Neural cell (in vitro differentiated cells): ENCODE results near the gene LRRC74A. TPM values are rescaled to one million over a fixed set of nuclear protein-coding genes. Genes with fewer than 3 reads are reported as not detected.

Source experiments
- H2AFZ ChIP-seq: fragments of 200-600, 300-800 bp; sonication (generic), shearing (Covaris generic); 2 replicates; pipeline ENCODE4 v1.6.0; 2014; ENCODE audit warnings: low read depth, mild to moderate bottlenecking, antibody characterized with exemption, low read length, moderate library complexity
- H3F3A ChIP-seq: fragments of 200-600 bp; shearing (Covaris generic); 2 replicates; pipeline ENCODE4 v1.6.1; 2016; ENCODE audit warnings: mild to moderate bottlenecking, moderate library complexity, mixed read lengths, antibody characterized with exemption, low read length; ENCODE audit not compliant: insufficient read depth, poor library complexity, severe bottlenecking
- H3K27ac ChIP-seq: fragments of 200-600, 300-800 bp; sonication (generic), shearing (Covaris generic); 2 replicates; pipeline ENCODE4 v1.5.1; 2014; ENCODE audit warnings: mild to moderate bottlenecking, low read length, moderate library complexity
- H3K27me3 ChIP-seq: fragments of 300-800, 200-600 bp; sonication (generic), shearing (Covaris generic); 2 replicates; pipeline ENCODE4 v1.6.0; 2014; ENCODE audit warnings: mild to moderate bottlenecking, low read depth, low read length, moderate library complexity; ENCODE audit not compliant: insufficient read depth
- H3K36me3 ChIP-seq: fragments of 300-800, 200-600 bp; sonication (generic), shearing (Covaris generic); 2 replicates; pipeline ENCODE4 v1.5.1; 2014; ENCODE audit warnings: mild to moderate bottlenecking, antibody characterized with exemption, low read length, moderate library complexity; ENCODE audit not compliant: insufficient read depth
- H3K4me2 ChIP-seq: fragments of 300-800, 200-600 bp; sonication (generic), shearing (Covaris generic); 2 replicates; pipeline ENCODE4 v1.6.0; 2014; ENCODE audit warnings: mild to moderate bottlenecking, low read length
- H3K4me3 ChIP-seq: fragments of 300-800, 200-600 bp; sonication (generic), shearing (Covaris generic); 2 replicates; pipeline ENCODE4 v1.5.1; 2014; ENCODE audit warnings: mild to moderate bottlenecking, low read length, moderate library complexity
- H3K79me2 ChIP-seq: fragments of 200-600 bp; shearing (Covaris generic); replicated peaks from 2 replicates; pipeline ENCODE4 v1.6.0; 2014; ENCODE audit warnings: mild to moderate bottlenecking, low read length, moderate library complexity; ENCODE audit not compliant: insufficient read depth
- H3K9ac ChIP-seq: fragments of 300-800, 200-600 bp; sonication (generic), shearing (Covaris generic); 2 replicates; pipeline ENCODE4 v1.6.1; 2016; ENCODE audit warnings: mild to moderate bottlenecking, low read length, mixed read lengths
- H3K9me2 ChIP-seq: fragments of 200-600 bp; shearing (Covaris generic); 2 replicates; pipeline ENCODE4 v1.6.1; 2016; ENCODE audit warnings: mild to moderate bottlenecking, low read length, mixed read lengths; ENCODE audit not compliant: insufficient read depth
- H3K9me3 ChIP-seq: fragments of 200-600, 300-800 bp; sonication (generic), shearing (Covaris generic); 2 replicates; pipeline ENCODE4 v1.6.1; 2016; ENCODE audit warnings: mild to moderate bottlenecking, mixed run types, low read length, moderate library complexity, mixed read lengths
- H4K20me1 ChIP-seq: fragments of 200-600 bp; shearing (Covaris generic); 2 replicates; pipeline ENCODE4 v1.6.1; 2016; ENCODE audit warnings: mild to moderate bottlenecking, mixed run types; ENCODE audit not compliant: insufficient read depth
- EP300 ChIP-seq: fragments of 450-650 bp; conservative IDR thresholded peaks from 2 replicates; pipeline ENCODE4 v1.6.1; 2014; ENCODE audit warnings: antibody characterized with exemption, mild to moderate bottlenecking, moderate library complexity; ENCODE audit not compliant: poor library complexity, severe bottlenecking
- EZH2 ChIP-seq: fragments of 200-600, 300-800 bp; shearing (Covaris generic), sonication (generic); IDR thresholded peaks from 2 replicates; pipeline ENCODE4 v1.6.1; 2014; ENCODE audit warnings: antibody characterized with exemption, low read length, borderline replicate concordance, mild to moderate bottlenecking; ENCODE audit not compliant: insufficient read depth, poor library complexity, severe bottlenecking
- MXI1 ChIP-seq: fragments of 450-650 bp; conservative IDR thresholded peaks from 2 replicates; pipeline ENCODE4 v1.6.1; 2014; ENCODE audit warnings: antibody characterized with exemption, mild to moderate bottlenecking; ENCODE audit not compliant: poor library complexity, severe bottlenecking
- POLR2AphosphoS5 ChIP-seq: IDR thresholded peaks from 2 replicates; pipeline ENCODE4 v1.6.1; 2012
- RAD21 ChIP-seq: fragments of 450-650 bp; conservative IDR thresholded peaks from 2 replicates; pipeline ENCODE4 v1.6.1; 2014; ENCODE audit warnings: antibody characterized with exemption, mild to moderate bottlenecking, moderate library complexity
- SMC3 ChIP-seq: fragments of 450-650 bp; conservative IDR thresholded peaks from 2 replicates; pipeline ENCODE4 v1.6.1; 2014; ENCODE audit warnings: antibody characterized with exemption, mild to moderate bottlenecking, moderate library complexity; ENCODE audit not compliant: poor library complexity
- TAF1 ChIP-seq: IDR thresholded peaks from 2 replicates; pipeline ENCODE4 v1.6.1; 2012; ENCODE audit warnings: low read depth
- polyA plus RNA-seq: library from polyadenylated mRNA; depleted of rRNA; stranded (reverse); fragments of >200 nt; gene quantifications from 2 replicates; pipeline ENCODE4 v1.2.3, GENCODE V29; 2014
- TF ChIP-seq, protein P1 (sequence below): fragments of 450-650 bp; IDR thresholded peaks from 2 replicates; pipeline ENCODE4 v1.5.1; 2014; ENCODE audit warnings: antibody characterized with exemption, mild to moderate bottlenecking, moderate library complexity; ENCODE audit not compliant: poor library complexity, severe bottlenecking
- TF ChIP-seq, protein P2 (sequence below): IDR thresholded peaks from 2 replicates; pipeline ENCODE4 v1.6.1; 2012; ENCODE audit warnings: borderline replicate concordance

The LRRC74A gene
- polyA plus RNA-seq, 1 donor from 2014 or later = not detected

DNA sequence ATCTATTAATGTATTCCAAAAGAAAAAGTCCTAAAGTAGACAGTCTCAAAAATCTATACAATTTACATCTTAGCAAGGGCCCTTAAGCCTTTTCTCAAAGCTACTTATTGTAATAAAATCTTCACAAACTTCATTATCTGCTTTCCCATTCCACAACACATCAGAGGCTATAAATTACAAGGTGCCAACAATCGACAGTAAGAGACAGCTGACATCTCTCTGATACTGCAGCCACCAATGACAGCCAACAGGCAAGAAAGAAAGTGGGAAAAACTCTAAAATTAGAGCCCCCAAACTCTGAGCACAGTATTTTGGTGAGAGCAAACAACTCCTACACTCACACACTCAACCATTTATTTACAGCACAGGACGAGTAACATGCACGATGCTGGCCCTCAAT lies 15.7 kb upstream of the LRRC74A start:
- Histone ChIP-seq H2AFZ (no peak overlapping the region), H3K27ac (no peak overlapping the region), H3K9me3 (no peaks in the 10 kb centered on the region), H3K4me3 (peak overlapping the region; percentile 95), H3K9ac (no peak overlapping the region), H3F3A (no peaks in the 10 kb centered on the region), H3K27me3 (no peaks in the 10 kb centered on the region), H3K9me2 (no peaks in the 10 kb centered on the region), H3K79me2 (no peaks in the 10 kb centered on the region), H3K4me2 (no peak overlapping the region), H4K20me1 (no peaks in the 10 kb centered on the region), H3K36me3 (no peaks in the 10 kb centered on the region)
- TF ChIP-seq SMC3 = no peak
- no peak for TF ChIP-seq TAF1
- no peak for TF ChIP-seq MXI1

DNA sequence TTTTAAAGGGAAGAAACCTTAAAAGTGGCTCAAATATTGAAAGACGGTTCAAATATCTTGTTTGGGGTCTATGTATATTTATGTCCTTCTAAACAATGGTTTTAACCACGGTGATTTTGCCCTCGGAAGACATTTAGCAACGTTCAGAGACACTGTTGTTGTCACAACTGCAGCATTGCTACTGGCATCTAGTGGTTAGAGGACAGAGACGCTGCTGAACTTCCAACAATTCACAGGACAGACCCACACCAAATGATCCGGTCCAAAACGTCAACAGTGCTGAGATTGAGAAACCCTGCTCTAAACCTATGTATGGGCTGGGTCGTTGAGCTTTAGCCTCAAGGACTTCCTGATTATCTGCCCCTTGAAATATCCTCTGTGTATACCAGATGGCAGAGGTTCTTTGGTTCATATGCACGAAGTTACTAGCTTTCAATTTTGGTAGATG lies 15.2 kb upstream of the LRRC74A start:
- TF ChIP-seq EZH2 (no peak), POLR2AphosphoS5 (no peak), SMC3 (peak; percentile 23), RAD21 (peak; percentile 42), TAF1 (no peak)
- TF ChIP-seq, protein P1, sequence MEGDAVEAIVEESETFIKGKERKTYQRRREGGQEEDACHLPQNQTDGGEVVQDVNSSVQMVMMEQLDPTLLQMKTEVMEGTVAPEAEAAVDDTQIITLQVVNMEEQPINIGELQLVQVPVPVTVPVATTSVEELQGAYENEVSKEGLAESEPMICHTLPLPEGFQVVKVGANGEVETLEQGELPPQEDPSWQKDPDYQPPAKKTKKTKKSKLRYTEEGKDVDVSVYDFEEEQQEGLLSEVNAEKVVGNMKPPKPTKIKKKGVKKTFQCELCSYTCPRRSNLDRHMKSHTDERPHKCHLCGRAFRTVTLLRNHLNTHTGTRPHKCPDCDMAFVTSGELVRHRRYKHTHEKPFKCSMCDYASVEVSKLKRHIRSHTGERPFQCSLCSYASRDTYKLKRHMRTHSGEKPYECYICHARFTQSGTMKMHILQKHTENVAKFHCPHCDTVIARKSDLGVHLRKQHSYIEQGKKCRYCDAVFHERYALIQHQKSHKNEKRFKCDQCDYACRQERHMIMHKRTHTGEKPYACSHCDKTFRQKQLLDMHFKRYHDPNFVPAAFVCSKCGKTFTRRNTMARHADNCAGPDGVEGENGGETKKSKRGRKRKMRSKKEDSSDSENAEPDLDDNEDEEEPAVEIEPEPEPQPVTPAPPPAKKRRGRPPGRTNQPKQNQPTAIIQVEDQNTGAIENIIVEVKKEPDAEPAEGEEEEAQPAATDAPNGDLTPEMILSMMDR = peak; percentile 50
- no peaks in the 10 kb centered on the region for H3K79me2 ChIP-seq
- no peak overlapping the region for H2AFZ ChIP-seq
- no peaks in the 10 kb centered on the region for H3F3A ChIP-seq
- no peaks in the 10 kb centered on the region for H3K9me3 ChIP-seq
- no peak overlapping the region for H3K27ac ChIP-seq
- H3K9ac ChIP-seq = no peak overlapping the region
- no peaks in the 10 kb centered on the region for H3K36me3 ChIP-seq
- no peaks in the 10 kb centered on the region for H3K27me3 ChIP-seq
- H3K4me2 ChIP-seq = no peak overlapping the region
- H4K20me1 ChIP-seq = no peaks in the 10 kb centered on the region
- H3K4me3 ChIP-seq = peak overlapping the region; percentile 95
- H3K9me2 ChIP-seq = no peaks in the 10 kb centered on the region

DNA sequence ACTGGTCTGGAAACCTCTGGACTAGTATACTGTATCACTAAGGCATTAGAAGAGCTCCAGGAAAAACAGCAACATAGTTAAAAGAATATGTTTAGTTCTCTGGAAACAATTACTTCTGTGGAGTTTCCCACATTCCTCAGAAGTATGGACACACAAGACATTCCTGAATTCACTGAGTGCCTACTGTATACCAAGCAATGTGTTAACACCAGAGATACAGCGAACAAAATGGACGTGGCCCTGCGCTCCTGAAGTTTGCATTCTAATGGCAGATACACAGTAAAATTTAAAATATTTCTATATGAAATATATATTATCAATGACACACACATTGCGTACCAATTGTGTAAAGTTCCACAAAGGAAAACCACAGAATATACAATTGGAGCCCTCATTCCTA lies 14.6 kb upstream of the LRRC74A start:
- TF ChIP-seq TAF1 (no peak), RAD21 (no peak), MXI1 (no peak), EZH2 (no peak), SMC3 (no peak), POLR2AphosphoS5 (no peak), EP300 (no peak)
- TF ChIP-seq, protein P2, sequence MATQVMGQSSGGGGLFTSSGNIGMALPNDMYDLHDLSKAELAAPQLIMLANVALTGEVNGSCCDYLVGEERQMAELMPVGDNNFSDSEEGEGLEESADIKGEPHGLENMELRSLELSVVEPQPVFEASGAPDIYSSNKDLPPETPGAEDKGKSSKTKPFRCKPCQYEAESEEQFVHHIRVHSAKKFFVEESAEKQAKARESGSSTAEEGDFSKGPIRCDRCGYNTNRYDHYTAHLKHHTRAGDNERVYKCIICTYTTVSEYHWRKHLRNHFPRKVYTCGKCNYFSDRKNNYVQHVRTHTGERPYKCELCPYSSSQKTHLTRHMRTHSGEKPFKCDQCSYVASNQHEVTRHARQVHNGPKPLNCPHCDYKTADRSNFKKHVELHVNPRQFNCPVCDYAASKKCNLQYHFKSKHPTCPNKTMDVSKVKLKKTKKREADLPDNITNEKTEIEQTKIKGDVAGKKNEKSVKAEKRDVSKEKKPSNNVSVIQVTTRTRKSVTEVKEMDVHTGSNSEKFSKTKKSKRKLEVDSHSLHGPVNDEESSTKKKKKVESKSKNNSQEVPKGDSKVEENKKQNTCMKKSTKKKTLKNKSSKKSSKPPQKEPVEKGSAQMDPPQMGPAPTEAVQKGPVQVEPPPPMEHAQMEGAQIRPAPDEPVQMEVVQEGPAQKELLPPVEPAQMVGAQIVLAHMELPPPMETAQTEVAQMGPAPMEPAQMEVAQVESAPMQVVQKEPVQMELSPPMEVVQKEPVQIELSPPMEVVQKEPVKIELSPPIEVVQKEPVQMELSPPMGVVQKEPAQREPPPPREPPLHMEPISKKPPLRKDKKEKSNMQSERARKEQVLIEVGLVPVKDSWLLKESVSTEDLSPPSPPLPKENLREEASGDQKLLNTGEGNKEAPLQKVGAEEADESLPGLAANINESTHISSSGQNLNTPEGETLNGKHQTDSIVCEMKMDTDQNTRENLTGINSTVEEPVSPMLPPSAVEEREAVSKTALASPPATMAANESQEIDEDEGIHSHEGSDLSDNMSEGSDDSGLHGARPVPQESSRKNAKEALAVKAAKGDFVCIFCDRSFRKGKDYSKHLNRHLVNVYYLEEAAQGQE = no peak
- TF ChIP-seq, protein P1 = no peak
- H3K27me3 ChIP-seq = no peaks in the 10 kb centered on the region
- H3K27ac ChIP-seq = no peak overlapping the region
- H3K4me2 ChIP-seq = peak overlapping the region; percentile 65
- no peak overlapping the region for H2AFZ ChIP-seq
- peak overlapping the region; percentile 95 for H3K4me3 ChIP-seq
- no peaks in the 10 kb centered on the region for H4K20me1 ChIP-seq
- no peaks in the 10 kb centered on the region for H3K36me3 ChIP-seq
- peak overlapping the region; percentile 83 for H3K9ac ChIP-seq
- H3F3A ChIP-seq = no peaks in the 10 kb centered on the region
- H3K79me2 ChIP-seq = no peaks in the 10 kb centered on the region
- no peaks in the 10 kb centered on the region for H3K9me2 ChIP-seq
- H3K9me3 ChIP-seq = no peaks in the 10 kb centered on the region
